SK-N-MC (cell line): ENCODE data around the gene SLC47A1.

ENCODE experiments used
- DNase-seq: peaks from one replicate; pipeline ENCODE4 v3.0.0-alpha.2; 2011; ENCODE audit warnings: low read depth, low spot score
- H3K27ac ChIP-seq: fragments of 200-600 bp; sonication (generic); 2 replicates; pipeline ENCODE4 v1.5.1; 2016; ENCODE audit warnings: mixed run types
- H3K36me3 ChIP-seq: fragments of 200-600 bp; sonication (generic); 2 replicates; pipeline ENCODE4 v1.6.1; 2017; ENCODE audit warnings: antibody characterized with exemption, low read length, mixed read lengths; ENCODE audit not compliant: insufficient read depth
- H3K4me3 ChIP-seq: fragments of 200-600 bp; sonication (generic); 2 replicates; pipeline ENCODE4 v1.5.1; 2016
- H3K9ac ChIP-seq: fragments of 200-600 bp; sonication (generic); 2 replicates; pipeline ENCODE4 v1.8.0; 2017; ENCODE audit warnings: mixed run types, mixed read lengths; ENCODE audit not compliant: insufficient read length
- H3K9me3 ChIP-seq: fragments of 200-600 bp; sonication (generic); 2 replicates; pipeline ENCODE4 v1.6.1; 2017; ENCODE audit warnings: low read depth, mild to moderate bottlenecking, antibody characterized with exemption, low read length, moderate library complexity, mixed read lengths
- EZH2 ChIP-seq: fragments of 200-600 bp; sonication (generic); IDR thresholded peaks from one replicate; pipeline ENCODE4 v1.6.1; 2017; ENCODE audit warnings: antibody characterized with exemption
- FOXP2 ChIP-seq: optimal IDR thresholded peaks from 2 replicates; pipeline ENCODE3; 2011; ENCODE audit warnings: mild to moderate bottlenecking, moderate library complexity; ENCODE audit not compliant: insufficient read depth; ENCODE audit errors: extremely low read length, control extremely low read depth
- POLR2AphosphoS5 ChIP-seq: IDR thresholded peaks from 2 replicates; pipeline ENCODE4 v1.6.1; 2012; ENCODE audit warnings: mild to moderate bottlenecking, low read depth, low read length, borderline replicate concordance

SLC47A1 gene

DNA sequence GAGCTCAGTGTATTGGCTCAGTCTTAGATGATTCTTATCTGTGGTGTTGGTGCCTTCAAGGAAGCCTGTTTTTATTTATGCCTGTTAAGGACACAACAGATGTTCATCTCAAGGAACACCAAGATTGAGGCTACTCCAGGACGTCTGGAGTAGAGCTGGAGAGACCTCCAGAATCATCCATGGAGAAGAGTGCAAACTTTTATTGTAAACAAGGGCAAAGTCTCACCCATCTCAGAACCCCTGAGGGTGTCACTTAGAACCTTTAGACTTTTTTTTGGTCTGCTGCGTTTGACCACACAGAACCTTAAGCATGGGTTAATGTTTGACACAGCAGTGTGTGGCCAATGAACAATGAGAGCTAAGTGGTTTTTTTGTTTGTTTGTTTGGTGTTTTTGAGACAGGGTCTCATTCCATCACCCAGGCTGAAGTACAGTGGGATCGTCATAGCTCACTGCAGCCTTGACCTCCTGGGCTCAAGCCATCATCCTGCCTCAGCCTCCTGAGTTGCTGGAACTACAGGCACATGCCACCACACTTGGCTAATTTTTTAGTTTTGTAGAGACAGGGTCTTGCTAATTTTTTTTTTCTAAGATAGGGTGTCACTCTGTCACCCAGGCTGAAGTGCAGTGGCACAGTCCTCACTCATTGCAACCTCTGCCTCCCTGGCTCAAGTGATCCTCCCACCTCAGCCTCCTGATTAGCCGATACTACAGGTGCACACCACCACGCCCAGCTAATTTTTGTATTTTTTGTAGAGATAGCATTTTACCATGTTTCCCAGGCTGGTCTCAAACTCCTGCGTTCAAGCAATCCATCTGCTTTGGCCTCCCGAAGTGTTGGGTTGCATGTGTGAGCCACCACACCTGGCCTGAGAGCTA, 16.3 kb downstream of the SLC47A1 start:
- Histone ChIP-seq H3K9me3 (no peaks in the 10 kb centered on the region), H3K27ac (no peak overlapping the region), H3K9ac (no peak overlapping the region), H3K4me3 (no peak overlapping the region), H3K36me3 (no peaks in the 10 kb centered on the region)
- DNase-seq: no peak
- TF ChIP-seq POLR2AphosphoS5 (no peak), EZH2 (no peak), FOXP2 (no peak)

DNA sequence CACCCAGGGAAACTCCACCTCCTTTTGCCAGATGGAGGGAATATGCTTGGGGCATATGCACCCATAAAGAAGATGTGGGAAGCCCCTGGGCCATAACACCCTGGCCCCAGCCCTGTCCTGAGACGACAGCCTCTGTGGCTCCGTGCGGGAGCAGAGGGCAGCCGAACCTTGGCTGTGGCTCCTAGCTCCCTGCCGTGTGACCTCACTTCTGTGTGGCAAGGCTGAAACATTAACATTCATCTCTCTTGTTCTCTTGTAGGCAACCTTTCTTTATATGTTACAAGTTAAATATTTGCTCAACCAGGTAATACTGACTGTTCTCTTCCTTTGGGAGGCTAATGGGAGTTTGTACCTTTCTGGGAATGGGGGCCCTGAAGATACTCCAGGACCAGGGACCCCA, 17.5 kb downstream of the SLC47A1 start:
- DNase-seq: no peak
- H3K4me3 ChIP-seq: no peak overlapping the region
- no peak overlapping the region for H3K27ac ChIP-seq
- no peaks in the 10 kb centered on the region for H3K36me3 ChIP-seq
- H3K9me3 ChIP-seq: no peaks in the 10 kb centered on the region
- no peak for TF ChIP-seq POLR2AphosphoS5
- H3K9ac ChIP-seq: no peak overlapping the region

DNA sequence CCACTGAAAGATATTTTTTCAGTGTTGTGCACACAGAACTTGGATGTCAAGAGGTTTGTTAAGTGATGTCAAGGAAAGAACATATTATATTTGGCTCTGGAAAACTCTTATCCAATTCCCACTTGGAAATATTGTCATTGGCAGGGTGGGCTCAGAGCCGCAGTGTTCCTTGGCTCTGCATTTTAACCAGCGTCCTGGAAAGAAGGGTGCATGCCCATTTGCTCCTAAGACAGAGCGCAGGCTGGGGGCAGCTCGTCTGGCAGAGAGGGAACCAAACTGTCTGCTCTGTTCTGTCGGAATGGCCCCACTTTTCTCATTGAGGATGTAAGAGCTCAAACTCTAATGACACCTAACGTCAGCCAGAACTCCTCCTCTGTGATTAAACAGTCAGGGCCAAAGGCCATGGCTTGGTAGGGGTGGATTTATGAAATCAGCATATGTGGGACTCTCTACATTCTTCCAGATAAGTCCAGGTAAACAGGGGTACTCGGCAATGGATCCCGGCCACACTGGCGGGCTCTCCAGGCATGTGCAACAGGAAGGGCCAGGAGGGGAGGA, 18.0 kb downstream of the SLC47A1 start:
- TF ChIP-seq FOXP2: no peak
- no peak for TF ChIP-seq POLR2AphosphoS5
- TF ChIP-seq EZH2: no peak

DNA sequence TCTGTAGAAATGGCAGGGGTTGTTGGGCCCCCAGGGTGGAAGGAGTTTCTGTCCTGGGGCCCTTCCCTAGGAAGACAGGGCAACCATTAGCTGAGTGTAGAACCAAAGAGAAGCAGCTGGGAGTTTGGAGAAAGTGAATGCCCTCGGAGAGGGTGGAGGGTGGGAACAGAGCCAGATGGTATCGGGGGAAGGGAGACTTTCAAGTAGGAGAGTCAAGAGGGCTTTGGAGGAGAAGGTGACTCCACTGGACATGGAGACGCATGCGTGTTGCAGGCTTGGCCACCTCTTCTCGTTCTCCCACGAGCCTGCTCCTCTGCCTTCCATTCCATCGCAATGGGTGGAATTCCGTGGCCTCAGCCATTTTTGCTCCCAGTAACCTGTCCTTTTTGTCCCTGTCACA, 19.4 kb downstream of the SLC47A1 start:
- no peak overlapping the region for H3K9ac ChIP-seq

More for the DNA sequence above, 18.0 kb downstream of the SLC47A1 start:
- Histone ChIP-seq H3K27ac (no peak overlapping the region), H3K36me3 (no peaks in the 10 kb centered on the region), H3K4me3 (no peak overlapping the region), H3K9ac (no peak overlapping the region), H3K9me3 (no peaks in the 10 kb centered on the region)
- DNase-seq: no peak

DNA sequence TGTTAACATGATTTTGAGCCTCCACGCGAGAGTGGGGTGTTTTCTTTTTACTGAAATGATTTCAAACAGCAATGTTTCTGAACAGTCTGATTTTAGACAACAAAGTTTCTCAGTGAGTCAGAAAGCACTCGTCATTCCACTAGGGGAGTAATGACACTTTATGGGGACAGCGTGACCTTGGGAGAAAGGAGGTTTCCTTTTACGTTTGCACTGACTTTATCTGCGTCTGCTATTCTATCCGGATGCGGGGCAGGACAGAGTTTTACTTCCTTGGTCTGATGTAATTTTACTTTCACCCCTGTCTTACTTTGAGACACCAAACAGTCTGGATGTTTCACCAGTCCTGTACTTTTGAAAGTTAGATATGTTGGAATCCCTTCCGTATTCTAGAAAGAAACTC, 20.7 kb downstream of the SLC47A1 start:
- TF ChIP-seq POLR2AphosphoS5 (no peak), FOXP2 (no peak), EZH2 (no peak)
- H3K9me3 ChIP-seq: no peaks in the 10 kb centered on the region

More for the DNA sequence above, 19.4 kb downstream of the SLC47A1 start:
- no peak overlapping the region for H3K4me3 ChIP-seq
- no peak overlapping the region for H3K27ac ChIP-seq
- H3K36me3 ChIP-seq: no peaks in the 10 kb centered on the region
- no peaks in the 10 kb centered on the region for H3K9me3 ChIP-seq
- TF ChIP-seq POLR2AphosphoS5: no peak
- TF ChIP-seq FOXP2: no peak
- TF ChIP-seq EZH2: no peak
- DNase-seq: no peak

DNA sequence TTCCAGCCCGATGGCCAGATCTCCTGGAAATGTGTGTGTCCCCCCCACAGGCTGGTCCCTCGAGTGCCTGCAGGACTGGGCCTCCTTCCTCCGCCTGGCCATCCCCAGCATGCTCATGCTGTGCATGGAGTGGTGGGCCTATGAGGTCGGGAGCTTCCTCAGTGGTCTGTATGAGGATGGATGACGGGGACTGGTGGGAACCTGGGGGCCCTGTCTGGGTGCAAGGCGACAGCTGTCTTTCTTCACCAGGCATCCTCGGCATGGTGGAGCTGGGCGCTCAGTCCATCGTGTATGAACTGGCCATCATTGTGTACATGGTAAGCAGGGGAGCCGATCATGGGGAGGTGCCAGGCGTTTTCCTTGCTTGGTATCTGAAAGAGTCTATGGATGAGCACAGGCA, 22.1 kb downstream of the SLC47A1 start:
- Histone ChIP-seq H3K9ac (no peak overlapping the region), H3K27ac (no peak overlapping the region)
- TF ChIP-seq EZH2 (no peak), POLR2AphosphoS5 (no peak), FOXP2 (no peak)

More for the DNA sequence above, 20.7 kb downstream of the SLC47A1 start:
- Histone ChIP-seq H3K9ac (no peak overlapping the region), H3K27ac (no peak overlapping the region), H3K4me3 (no peak overlapping the region), H3K36me3 (no peaks in the 10 kb centered on the region)
- no peak for DNase-seq

DNA sequence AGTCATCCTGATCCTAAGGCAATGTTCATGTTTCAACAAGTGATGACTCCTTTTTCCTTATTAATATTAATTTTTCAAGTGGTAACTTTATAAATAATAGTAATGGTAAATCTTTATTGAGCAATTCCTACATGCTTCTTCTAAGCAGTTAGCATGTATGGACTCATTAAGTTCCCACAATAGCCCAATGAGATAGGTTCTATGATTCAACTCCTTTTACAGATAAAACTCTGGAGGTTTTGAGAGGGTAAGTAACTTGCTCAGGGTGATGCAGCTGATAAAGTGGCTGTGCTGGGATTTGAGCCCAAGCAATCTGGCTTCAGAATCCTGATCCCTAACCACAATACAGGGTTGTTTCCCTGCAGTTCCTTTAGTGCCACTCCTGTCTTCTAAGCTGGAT, 25.3 kb downstream of the SLC47A1 start:
- no peak for TF ChIP-seq POLR2AphosphoS5
- no peak for TF ChIP-seq EZH2
- TF ChIP-seq FOXP2: no peak
- no peaks in the 10 kb centered on the region for H3K9me3 ChIP-seq
- no peak overlapping the region for H3K9ac ChIP-seq
- no peaks in the 10 kb centered on the region for H3K36me3 ChIP-seq
- no peak overlapping the region for H3K27ac ChIP-seq
- DNase-seq: no peak
- H3K4me3 ChIP-seq: no peak overlapping the region

More for the DNA sequence above, 22.1 kb downstream of the SLC47A1 start:
- Histone ChIP-seq H3K36me3 (no peaks in the 10 kb centered on the region), H3K4me3 (no peak overlapping the region), H3K9me3 (no peaks in the 10 kb centered on the region)
- no peak for DNase-seq

DNA sequence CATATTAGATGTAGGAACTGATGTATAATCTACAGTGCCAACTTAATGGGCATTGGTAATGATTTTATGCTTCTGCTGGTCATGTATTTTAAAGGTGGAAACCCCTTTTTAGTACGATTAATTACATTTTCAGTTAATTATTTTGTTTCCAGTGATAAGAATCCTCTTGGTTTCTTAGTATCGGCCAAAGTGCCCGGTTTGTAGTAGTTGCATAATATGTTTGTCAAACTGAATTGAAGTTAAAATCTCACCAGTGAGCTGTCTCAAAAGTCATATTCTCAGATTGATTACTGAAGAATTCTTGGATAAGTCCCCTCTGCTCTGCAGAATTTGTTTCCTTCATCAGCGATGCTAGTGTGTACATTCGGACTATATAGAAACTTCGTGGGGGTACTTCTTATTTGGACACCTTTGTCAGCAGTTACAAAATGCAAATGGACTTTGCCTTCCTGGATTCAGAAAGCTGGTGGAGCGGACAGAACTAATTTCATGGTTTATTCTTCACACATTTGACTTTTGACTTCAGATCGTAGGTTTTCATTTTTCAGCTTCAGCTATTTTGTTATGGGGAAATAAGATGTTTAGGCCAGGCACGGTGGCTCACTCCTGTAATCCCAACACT, 28.2 kb downstream of the SLC47A1 start:
- Histone ChIP-seq H3K36me3 (no peaks in the 10 kb centered on the region), H3K9me3 (no peaks in the 10 kb centered on the region), H3K9ac (no peak overlapping the region), H3K4me3 (no peak overlapping the region), H3K27ac (no peak overlapping the region)
- TF ChIP-seq EZH2 (no peak), POLR2AphosphoS5 (no peak), FOXP2 (no peak)
- no peak for DNase-seq
